GM18858 (cell line): ENCODE data around the gene RAX2.
"Not testable (repeated sequence)": the region's sequence is repeated elsewhere in the genome, so short reads cannot be mapped to it uniquely, and the experiment has no call there.

Experiments
- ATAC-seq: cut with Tn5 transposase; IDR thresholded peaks from one replicate; pipeline ENCODE4 v1.9.1; 2021; ENCODE audit not compliant: unreplicated experiment

Gene RAX2

GRCh38 chr19:3778104-3778867 is 6.3 kb upstream of the RAX2 start:
- no peak for ATAC-seq

GRCh38 chr19:3776479-3777040 is 4.5 kb upstream of the RAX2 start:
- no peak for ATAC-seq

- ATAC-seq: no peak
These were observed 3.8 kb upstream of the RAX2 start for GRCh38 chr19:3775831-3776230.

GRCh38 chr19:3775374-3775711 is 3.3 kb upstream of the RAX2 start:
- no peak for ATAC-seq

GRCh38 chr19:3774621-3775373 is 2.8 kb upstream of the RAX2 start:
- ATAC-seq: no peak

- no peak for ATAC-seq
These were observed 1.9 kb upstream of the RAX2 start for GRCh38 chr19:3773814-3774515.

GRCh38 chr19:3771000-3771905 is 775 bp downstream of the RAX2 start:
- no peak for ATAC-seq

GRCh38 chr19:3770136-3770999 is 1.7 kb downstream of the RAX2 start:
- ATAC-seq: no peak

- ATAC-seq: no peak
These were observed 2.5 kb downstream of the RAX2 start for GRCh38 chr19:3769494-3769893.

GRCh38 chr19:3768748-3769099 is 3.3 kb downstream of the RAX2 start:
- ATAC-seq: no peak

GRCh38 chr19:3768015-3768747 is 3.8 kb downstream of the RAX2 start:
- ATAC-seq: no peak

- no peak for ATAC-seq
These were observed 5.0 kb downstream of the RAX2 start for GRCh38 chr19:3767050-3767449.

- no peak for ATAC-seq
These were observed 5.5 kb downstream of the RAX2 start for GRCh38 chr19:3766520-3766919.

GRCh38 chr19:3765757-3766156 is 6.3 kb downstream of the RAX2 start:
- not testable (repeated sequence) for ATAC-seq

GRCh38 chr19:3765121-3765520 is 6.9 kb downstream of the RAX2 start:
- ATAC-seq: no peak

- peak; percentile 63 for ATAC-seq
These were observed 9.2 kb downstream of the RAX2 start, which contains the start of gene MRPL54 for GRCh38 chr19:3762501-3763459. Gene MRPL54, plus strand, starts transcription at chr19:3762682. Its CDS starts 19 bp downstream, at chr19:3762701.

GRCh38 chr19:3762130-3762473 is 9.9 kb downstream of the RAX2 start:
- no peak for ATAC-seq
